GM21423 (cell line): ENCODE measurements around the gene GPLD1.
A peak's percentile ranks its signal among the peaks of the same experiment; 100 is the strongest.
"Not testable (repeated sequence)": the region's sequence is repeated elsewhere in the genome, so short reads cannot be mapped to it uniquely, and the experiment has no call there.

Experiments
- ATAC-seq: cut with Tn5 transposase; IDR thresholded peaks from one replicate; pipeline ENCODE4 v1.9.1; 2021; ENCODE audit warnings: mild to moderate bottlenecking, moderate library complexity; ENCODE audit not compliant: unreplicated experiment

The GPLD1 gene

GRCh38 chr6:24425091-24425490 is 64.3 kb downstream of the GPLD1 start:
- ATAC-seq = no peak

- ATAC-seq = no peak
Observed at GRCh38 chr6:24419526-24419925, 69.9 kb downstream of the GPLD1 start.

- ATAC-seq = peak; percentile 60
Observed at GRCh38 chr6:24415753-24416152, 73.6 kb downstream of the GPLD1 start.

- not testable (repeated sequence) for ATAC-seq
Observed at GRCh38 chr6:24414531-24414930, 74.8 kb downstream of the GPLD1 start.

- ATAC-seq = no peak
Observed at GRCh38 chr6:24412294-24412693, 77.1 kb downstream of the GPLD1 start.

- ATAC-seq = no peak
Observed at GRCh38 chr6:24410622-24411021, 78.8 kb downstream of the GPLD1 start.

- peak; percentile 82 for ATAC-seq
Observed at GRCh38 chr6:24408719-24409410, 80.5 kb downstream of the GPLD1 start.

- ATAC-seq = no peak
Observed at GRCh38 chr6:24405262-24405661, 84.1 kb downstream of the GPLD1 start.

GRCh38 chr6:24403501-24403824 is 85.9 kb downstream of the GPLD1 start:
- no peak for ATAC-seq

- ATAC-seq = peak; percentile 95
Observed at GRCh38 chr6:24402697-24403500, 86.5 kb downstream of the GPLD1 start, which contains the start of gene MRS2. Gene MRS2, plus strand, starts transcription at chr6:24402936. Its CDS starts 111 bp downstream, at chr6:24403047.

GRCh38 chr6:24401458-24401857 is 87.9 kb downstream of the GPLD1 start:
- no peak for ATAC-seq

GRCh38 chr6:24400045-24401039 is 89.0 kb downstream of the GPLD1 start:
- ATAC-seq = not testable (repeated sequence)

GRCh38 chr6:24397631-24398030 is 91.7 kb downstream of the GPLD1 start:
- no peak for ATAC-seq

- ATAC-seq = no peak
Observed at GRCh38 chr6:24396824-24397223, 92.6 kb downstream of the GPLD1 start.

GRCh38 chr6:24394780-24395437 is 94.5 kb downstream of the GPLD1 start:
- ATAC-seq = no peak

- no peak for ATAC-seq
Observed at GRCh38 chr6:24394061-24394779, 95.2 kb downstream of the GPLD1 start.

GRCh38 chr6:24391756-24392405 is 97.5 kb downstream of the GPLD1 start:
- ATAC-seq = peak; percentile 95

GRCh38 chr6:24391208-24391607 is 98.2 kb downstream of the GPLD1 start:
- ATAC-seq = no peak

- no peak for ATAC-seq
Observed at GRCh38 chr6:24387818-24388217, 101.6 kb downstream of the GPLD1 start.
